ENCODE results near the gene TSKU.

DNA sequence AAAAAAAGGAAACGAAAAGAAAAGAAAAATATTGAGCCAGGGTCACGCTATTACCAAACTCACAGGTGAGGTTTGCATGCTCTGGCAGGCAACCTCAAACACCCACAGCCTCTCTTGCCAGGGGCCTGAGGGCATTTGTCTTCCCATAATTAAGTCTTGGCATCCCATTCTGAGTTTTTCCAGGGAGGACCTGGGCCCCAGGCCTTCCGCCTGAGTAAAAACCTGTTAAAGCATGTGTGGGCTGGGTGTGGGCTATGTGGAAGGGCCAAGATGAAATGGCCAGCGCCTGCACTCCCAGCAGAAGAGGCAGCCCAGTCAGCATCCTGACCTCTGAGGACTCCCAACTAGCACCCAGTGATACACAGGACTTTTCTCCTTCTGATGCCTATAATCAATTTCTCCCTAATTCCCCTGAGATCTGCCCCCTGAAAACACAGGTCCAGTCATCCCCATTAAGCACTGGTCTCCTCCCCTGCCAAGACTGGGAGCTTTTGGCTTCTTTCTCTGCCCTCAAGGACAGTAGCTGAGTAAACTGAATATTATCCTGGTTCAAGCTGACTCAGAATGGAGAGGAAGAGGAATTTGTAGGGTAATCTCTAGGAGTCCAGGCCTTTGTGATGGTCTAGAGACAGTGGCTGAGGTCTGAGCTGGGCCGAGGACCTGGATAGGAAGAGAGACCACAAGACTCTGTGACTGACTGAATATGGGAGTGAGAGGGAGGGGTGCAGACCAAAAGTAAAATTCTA lies 42.0 kb downstream of the TSKU start:
- TF ChIP-seq, protein P1, sequence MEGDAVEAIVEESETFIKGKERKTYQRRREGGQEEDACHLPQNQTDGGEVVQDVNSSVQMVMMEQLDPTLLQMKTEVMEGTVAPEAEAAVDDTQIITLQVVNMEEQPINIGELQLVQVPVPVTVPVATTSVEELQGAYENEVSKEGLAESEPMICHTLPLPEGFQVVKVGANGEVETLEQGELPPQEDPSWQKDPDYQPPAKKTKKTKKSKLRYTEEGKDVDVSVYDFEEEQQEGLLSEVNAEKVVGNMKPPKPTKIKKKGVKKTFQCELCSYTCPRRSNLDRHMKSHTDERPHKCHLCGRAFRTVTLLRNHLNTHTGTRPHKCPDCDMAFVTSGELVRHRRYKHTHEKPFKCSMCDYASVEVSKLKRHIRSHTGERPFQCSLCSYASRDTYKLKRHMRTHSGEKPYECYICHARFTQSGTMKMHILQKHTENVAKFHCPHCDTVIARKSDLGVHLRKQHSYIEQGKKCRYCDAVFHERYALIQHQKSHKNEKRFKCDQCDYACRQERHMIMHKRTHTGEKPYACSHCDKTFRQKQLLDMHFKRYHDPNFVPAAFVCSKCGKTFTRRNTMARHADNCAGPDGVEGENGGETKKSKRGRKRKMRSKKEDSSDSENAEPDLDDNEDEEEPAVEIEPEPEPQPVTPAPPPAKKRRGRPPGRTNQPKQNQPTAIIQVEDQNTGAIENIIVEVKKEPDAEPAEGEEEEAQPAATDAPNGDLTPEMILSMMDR (IDR thresholded peaks at IDR 0.05), result no peak
- TF ChIP-seq POLR2A (IDR thresholded peaks at IDR 0.05; ENCODE audit: low read depth), result no peak
